ENCODE measurements around the gene SDK1.
"Not testable (repeated sequence)": the region's sequence is repeated elsewhere in the genome, so short reads cannot be mapped to it uniquely, and the experiment has no call there.

The SDK1 gene

DNA sequence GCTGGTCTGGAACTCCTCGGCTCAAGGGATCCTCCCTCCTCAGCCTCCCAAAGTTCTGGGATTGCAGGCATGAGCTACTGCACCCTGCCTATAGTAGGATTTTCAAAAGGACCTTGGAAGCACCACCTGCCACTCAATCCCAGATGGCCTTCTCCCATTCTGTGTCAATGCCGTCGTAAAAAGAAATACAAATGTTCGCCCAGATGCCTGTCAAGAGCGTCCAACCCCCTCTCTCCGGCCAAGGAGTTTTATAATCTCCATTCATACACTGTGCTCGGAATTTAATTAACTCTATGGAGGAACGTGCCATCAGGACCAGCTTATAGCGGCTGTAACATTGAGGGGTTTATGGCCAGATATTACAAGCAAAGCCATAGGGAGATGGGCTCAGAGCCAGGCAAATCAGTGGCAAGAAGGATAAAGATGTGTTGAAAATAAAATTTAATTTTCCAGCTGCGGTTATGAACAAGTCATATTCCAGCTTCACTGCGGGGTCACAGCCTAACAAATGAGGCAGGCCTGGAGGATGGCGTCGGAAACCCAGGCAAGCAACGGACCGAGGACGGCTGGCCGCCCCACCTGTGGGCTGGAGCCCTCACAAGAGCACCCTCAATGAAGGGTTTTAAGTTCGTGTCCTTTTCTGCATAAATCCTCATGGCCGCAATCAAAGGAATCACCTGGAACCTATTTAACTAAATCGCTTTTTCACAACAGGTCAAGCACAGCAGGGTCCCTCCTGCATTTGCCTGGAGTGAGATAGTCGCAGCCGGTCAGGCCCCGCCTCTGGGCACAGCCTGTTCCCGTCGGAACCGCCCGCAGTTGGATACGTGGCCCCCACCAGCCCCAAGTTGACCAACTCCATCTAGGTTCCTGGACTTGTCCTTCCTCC is 1006.5 kb downstream of the SDK1 start:
- no peak for DNase-seq

DNA sequence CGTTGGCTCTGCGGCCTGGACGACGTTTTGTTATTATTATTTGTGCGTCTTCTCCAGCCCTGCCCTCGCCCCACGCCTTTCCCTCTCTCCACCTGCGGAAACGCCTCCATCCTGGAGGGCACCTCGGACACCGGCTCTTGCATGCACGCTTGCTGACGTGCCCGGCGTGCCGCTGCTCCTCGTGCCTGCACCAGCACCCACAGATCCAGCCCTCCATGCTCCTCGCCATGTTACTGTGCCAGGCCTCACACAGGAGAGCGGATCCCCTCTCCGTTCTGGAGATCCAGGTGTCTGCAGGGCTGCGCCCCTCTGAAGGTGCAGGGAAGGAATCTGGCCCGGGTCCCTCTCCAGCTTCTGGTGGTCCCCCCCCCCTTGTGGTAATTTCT is 1007.1 kb downstream of the SDK1 start:
- no peak for DNase-seq

DNA sequence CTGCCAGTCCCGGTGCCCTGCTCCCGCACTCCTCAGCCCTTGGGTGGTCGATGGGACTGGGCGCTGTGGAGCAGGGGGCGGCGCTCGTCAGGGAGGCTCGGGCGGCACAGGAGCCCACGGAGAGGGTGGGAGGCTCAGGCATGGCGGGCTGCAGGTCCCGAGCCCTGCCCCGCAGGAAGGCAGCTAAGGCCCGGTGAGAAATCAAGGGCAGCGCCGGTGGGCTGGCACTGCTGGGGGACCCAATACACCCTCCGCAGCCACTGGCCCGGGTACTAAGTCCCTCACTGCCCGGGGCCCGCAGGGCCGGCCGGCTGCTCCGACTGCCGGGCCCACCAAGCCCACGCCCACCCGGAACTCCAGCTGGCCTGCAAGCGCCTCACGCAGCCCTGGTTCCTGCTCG is 1012.9 kb downstream of the SDK1 start:
- not testable (repeated sequence) for DNase-seq

- not testable (repeated sequence) for DNase-seq
Observed at GRCh38 chr7:4314316-4314715, 1013.3 kb downstream of the SDK1 start.
